ENCODE measurements around the gene TMPRSS11D.

Gene TMPRSS11D

GRCh38 chr4:67883902-67884301 lies at the start of gene TMPRSS11D:
TSS of gene TMPRSS11D (minus strand) at chr4:67884002. CDS start at chr4:67883933, 69 bp downstream.
- no peak for DNase-seq (ENCODE audit: low spot score)

- no peak for DNase-seq (ENCODE audit: low spot score)
These were observed 49.2 kb upstream of the TMPRSS11D start for GRCh38 chr4:67933038-67933437.

- DNase-seq (ENCODE audit: low spot score): no peak
These were observed 47.5 kb upstream of the TMPRSS11D start for GRCh38 chr4:67931256-67931655.

GRCh38 chr4:67929426-67929825 lies 45.6 kb upstream of the TMPRSS11D start:
- DNase-seq (ENCODE audit: low spot score): no peak

GRCh38 chr4:67928546-67928945 lies 44.7 kb upstream of the TMPRSS11D start:
- DNase-seq (ENCODE audit: low spot score): no peak

GRCh38 chr4:67927251-67927650 lies 43.4 kb upstream of the TMPRSS11D start:
- no peak for DNase-seq (ENCODE audit: low spot score)

GRCh38 chr4:67926485-67926884 lies 42.7 kb upstream of the TMPRSS11D start:
- DNase-seq (ENCODE audit: low spot score): no peak

- no peak for DNase-seq (ENCODE audit: low spot score)
These were observed 38.9 kb upstream of the TMPRSS11D start for GRCh38 chr4:67922697-67923096.

GRCh38 chr4:67918428-67918827 lies 34.6 kb upstream of the TMPRSS11D start:
- DNase-seq (ENCODE audit: low spot score): no peak

- no peak for DNase-seq (ENCODE audit: low spot score)
These were observed 31.7 kb upstream of the TMPRSS11D start for GRCh38 chr4:67915400-67915966.

- no peak for DNase-seq (ENCODE audit: low spot score)
These were observed 28.3 kb upstream of the TMPRSS11D start for GRCh38 chr4:67912080-67912479.

- DNase-seq (ENCODE audit: low spot score): no peak
These were observed 27.8 kb upstream of the TMPRSS11D start for GRCh38 chr4:67911638-67912037.

GRCh38 chr4:67911141-67911540 lies 27.3 kb upstream of the TMPRSS11D start:
- no peak for DNase-seq (ENCODE audit: low spot score)

- DNase-seq (ENCODE audit: low spot score): no peak
These were observed 26.7 kb upstream of the TMPRSS11D start for GRCh38 chr4:67910585-67910905.

- DNase-seq (ENCODE audit: low spot score): no peak
These were observed 26.2 kb upstream of the TMPRSS11D start for GRCh38 chr4:67909905-67910584.

- no peak for DNase-seq (ENCODE audit: low spot score)
These were observed 23.8 kb upstream of the TMPRSS11D start for GRCh38 chr4:67907650-67908049.

GRCh38 chr4:67899096-67899495 lies 15.3 kb upstream of the TMPRSS11D start:
- no peak for DNase-seq (ENCODE audit: low spot score)

- no peak for DNase-seq (ENCODE audit: low spot score)
These were observed 13.9 kb upstream of the TMPRSS11D start for GRCh38 chr4:67897686-67898085.

- no peak for DNase-seq (ENCODE audit: low spot score)
These were observed 12.7 kb upstream of the TMPRSS11D start for GRCh38 chr4:67896421-67897065.

GRCh38 chr4:67894659-67895058 lies 10.9 kb upstream of the TMPRSS11D start:
- DNase-seq (ENCODE audit: low spot score): no peak

GRCh38 chr4:67892905-67893304 lies 9.1 kb upstream of the TMPRSS11D start:
- no peak for DNase-seq (ENCODE audit: low spot score)

GRCh38 chr4:67892253-67892652 lies 8.5 kb upstream of the TMPRSS11D start:
- no peak for DNase-seq (ENCODE audit: low spot score)

- no peak for DNase-seq (ENCODE audit: low spot score)
These were observed 7.8 kb upstream of the TMPRSS11D start for GRCh38 chr4:67891645-67892044.

GRCh38 chr4:67886281-67886680 lies 2.5 kb upstream of the TMPRSS11D start:
- no peak for DNase-seq (ENCODE audit: low spot score)

Measured in ecto neural progenitor cell (in vitro differentiated cells).